Hippocampal formation (tissue), 2 donors: Measurements from ENCODE around the gene OR2L8.

Source experiments
- DNase-seq, 2 donors: peaks; one replicate each; lab custom pipeline; 2025; lab: John Stamatoyannopoulos, UW

OR2L8 gene

GRCh38 chr1:247948558-247948957 lies at the start of gene OR2L8:
TSS of gene OR2L8 (plus strand) at chr1:247948858. CDS start at chr1:247948858, 0 bp downstream.
- no peak for DNase-seq

DNA sequence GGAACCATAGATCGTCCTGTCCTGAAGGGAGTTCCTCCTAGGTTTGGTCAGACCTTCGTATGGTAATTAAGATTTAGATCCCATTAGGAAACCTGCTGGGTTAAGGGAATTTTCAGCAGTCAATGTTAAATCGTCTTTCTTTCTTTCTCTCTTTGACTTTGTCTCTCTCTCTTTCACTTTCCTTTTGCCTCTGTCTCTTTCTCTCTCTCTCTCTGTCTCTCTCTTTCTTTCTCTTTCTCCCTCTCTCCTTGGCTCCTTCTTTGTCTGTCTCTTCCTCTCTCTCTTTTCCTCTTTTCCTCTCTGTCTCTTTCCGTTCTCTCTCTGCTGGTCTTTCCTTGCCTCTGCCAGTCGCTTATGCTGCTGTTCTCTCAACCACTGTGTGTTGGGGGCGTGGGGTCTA lies 44.5 kb upstream of the OR2L8 start:
- DNase-seq = no peak

DNA sequence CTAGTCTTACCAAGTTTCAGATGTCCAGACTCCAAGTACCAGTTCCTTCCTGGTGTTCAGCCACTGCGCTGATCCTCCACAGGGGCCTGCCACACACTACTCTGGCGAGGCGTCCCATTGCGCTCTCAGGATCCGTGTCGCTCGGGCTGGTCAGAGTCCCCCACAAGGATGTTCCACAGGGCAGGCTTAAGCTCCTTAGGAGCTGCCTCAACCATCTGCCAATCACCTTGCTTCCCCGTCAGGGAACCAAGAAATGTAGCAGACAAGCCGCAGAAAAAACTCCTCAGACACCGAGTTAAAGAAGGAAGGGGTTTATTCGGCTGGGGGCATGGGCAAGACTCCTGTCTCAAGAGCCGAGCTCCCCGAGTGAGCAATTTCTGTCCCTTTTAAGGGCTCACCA lies 43.5 kb upstream of the OR2L8 start:
- DNase-seq = no peak

DNA sequence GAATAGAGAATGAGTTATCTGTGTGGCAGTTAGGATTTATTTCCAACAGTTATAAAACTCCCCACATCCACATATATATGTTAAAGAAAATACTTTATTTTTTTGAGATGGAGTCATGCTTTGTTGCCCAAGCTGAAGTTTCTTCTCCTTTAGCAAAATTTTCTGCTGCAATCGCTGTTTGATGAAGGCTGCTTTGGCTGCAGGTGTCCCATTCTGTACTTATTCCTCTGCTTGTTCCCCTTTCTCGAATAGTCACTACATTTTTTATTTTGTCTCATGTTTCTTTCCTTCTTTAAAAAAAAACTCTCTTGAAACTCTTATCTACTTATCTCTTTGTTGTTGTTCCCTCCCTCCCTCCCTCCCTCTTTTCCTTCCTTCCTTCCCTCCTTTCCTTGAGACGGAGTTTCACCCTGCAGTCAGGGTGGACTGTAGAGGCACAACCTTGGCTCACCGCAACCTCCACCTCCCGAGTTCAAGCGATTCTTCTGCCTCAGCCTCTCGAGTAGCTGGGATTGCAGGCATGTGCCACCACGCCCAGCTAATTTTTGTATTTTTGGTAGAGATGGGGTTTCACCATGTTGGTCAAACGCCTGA lies 42.7 kb upstream of the OR2L8 start:
- DNase-seq = no peak

- DNase-seq = no peak
These were observed 42.1 kb upstream of the OR2L8 start for GRCh38 chr1:247906504-247907047.

DNA sequence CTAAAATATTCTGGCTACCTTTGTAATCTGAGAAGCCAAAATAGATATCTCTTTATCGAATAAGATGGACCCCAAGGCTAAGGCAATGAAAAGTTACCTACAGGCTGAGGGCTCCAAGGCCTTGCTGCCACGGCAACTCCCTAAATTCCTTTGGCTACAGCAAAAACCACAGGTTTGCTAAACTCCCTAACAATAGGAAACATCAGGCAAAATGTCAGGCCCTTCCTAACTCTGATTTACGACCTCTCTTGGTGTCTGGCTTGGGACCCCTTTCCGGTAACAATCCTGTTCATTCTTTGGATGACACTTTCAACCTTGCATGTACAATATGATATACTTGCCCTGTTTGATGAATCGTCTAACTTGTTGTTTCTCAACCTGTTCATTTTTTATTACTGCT lies 39.9 kb upstream of the OR2L8 start:
- no peak for DNase-seq

- no peak for DNase-seq
These were observed 34.9 kb upstream of the OR2L8 start for GRCh38 chr1:247913786-247914185.

- no peak for DNase-seq
These were observed 33.6 kb upstream of the OR2L8 start for GRCh38 chr1:247914941-247915662.

DNA sequence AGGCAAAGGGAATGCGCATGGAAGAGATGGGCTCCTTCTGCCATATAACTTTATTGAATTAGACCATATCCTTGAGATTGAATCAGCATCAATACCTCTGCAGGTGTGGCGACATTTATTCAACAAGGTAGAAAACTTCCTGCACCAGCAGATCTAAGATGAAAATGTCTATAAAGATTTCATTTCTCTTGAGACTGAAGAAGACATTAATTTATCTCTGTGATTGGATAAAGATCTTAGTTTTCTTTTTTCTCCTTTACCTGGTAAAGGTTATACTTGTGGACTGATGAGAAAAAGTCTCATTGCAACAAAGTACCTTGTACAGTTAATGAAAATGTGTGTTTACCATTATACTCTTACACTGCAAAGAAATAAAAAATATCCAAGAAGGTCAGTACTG lies 28.7 kb upstream of the OR2L8 start, which contains the start of gene OR2T8:
TSS of gene OR2T8 (plus strand) at position 301 of the 400 bp plus-strand sequence. CDS start 766 bp downstream, outside the sequence.
- no peak for DNase-seq

DNA sequence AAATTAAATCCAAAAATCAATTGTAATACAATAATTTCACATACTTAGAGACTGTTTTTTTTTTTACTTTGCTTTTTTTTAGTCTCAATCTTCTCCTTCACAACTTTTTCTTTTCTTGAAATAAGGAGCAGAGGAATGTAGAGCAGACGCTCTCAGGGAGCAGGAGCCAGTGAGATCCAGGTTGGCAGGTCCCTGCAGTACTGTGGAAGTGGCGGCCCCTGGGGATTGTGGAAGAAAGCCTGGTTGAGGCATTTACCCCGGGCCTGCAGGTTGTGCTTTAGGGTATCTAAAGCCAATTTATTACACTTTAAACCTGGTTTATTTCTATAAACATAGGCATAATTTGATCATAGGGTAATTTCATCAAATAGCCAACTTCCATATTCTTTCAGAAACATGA lies 24.7 kb upstream of the OR2L8 start:
- DNase-seq = no peak

GRCh38 chr1:247924868-247925267 lies 23.8 kb upstream of the OR2L8 start, which contains the start of gene OR2AJ1:
TSS of gene OR2AJ1 (plus strand) at chr1:247924889. CDS start at chr1:247933769, 8,880 bp downstream.
- DNase-seq = no peak

GRCh38 chr1:247933989-247934388 lies 14.7 kb upstream of the OR2L8 start:
- DNase-seq = no peak

DNA sequence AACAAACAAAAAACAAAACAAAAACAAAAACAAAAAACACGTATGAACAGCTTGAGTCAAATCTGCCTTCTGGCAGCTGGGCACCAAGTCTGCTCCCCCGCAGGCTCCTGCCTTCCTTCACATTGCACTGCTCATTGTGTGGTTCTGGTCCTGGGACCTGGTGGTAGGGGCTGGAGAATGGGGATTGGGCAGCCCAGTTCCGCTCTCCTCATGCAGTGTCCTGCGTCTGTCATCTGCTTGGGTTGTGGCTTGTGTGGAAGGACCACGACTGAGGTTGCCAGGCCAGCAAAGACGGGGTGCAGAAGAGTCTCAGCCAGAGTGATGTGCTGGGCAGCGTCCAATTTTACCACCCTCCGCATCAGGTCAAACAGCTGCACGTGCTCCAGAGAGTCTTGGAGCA lies 12.9 kb upstream of the OR2L8 start:
- DNase-seq = no peak

DNA sequence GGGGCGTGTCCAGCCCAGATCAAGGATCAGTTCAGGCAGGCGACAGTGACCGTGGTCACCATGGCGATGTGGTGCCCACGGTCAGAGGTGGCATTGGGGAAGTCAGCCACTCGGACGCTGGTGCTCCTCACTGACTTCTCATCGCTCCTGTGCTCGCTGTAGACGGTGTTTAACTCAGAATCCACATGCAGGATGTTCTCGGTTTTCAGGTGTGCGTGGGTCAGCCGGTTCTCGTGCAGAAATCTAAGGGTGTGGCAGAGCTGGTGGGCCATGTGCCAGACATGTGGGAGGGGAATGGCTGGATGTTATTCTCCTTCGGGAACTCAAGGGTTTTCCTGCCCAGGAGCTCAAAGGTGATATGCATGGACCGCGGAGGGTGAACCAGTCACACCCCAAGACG lies 12.2 kb upstream of the OR2L8 start:
- DNase-seq = no peak

DNA sequence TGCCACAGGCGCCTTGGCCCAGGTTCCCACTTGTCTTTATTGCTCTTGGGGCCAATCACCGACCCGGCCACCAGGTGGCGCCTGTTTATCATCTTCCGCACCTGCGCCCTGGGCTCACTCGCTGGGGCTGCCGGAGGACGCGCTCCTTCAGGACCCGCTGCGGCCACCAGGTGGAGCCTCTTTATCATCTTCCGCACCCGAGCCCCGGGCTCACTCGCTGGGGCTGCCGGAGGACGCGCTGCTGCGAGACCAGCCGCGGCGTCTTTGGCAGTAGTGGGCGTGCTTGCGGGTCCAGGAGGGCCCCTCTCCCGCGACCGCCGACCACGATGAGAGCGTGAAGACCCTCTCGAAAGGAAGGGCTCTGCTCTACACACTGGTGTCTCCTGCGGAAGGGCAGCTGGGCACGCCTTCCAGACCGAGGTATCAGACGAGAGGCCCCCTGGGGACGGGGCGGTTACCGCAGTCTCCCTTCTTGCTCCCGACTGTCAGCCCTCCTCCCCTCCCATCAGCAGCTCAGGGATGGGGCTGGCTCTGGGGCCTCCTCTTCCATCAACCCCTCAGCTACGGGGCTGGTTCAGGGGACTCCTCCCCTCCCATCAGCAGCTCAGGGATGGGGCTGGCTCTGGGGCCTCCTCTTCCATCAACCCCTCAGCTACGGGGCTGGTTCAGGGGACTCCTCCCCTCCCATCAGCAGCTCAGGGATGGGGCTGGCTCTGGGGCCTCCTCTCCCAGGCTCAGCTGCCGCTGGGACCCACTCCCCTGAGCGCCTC lies 11.5 kb upstream of the OR2L8 start:
- peak; percentile 51 to 68 for DNase-seq

DNA sequence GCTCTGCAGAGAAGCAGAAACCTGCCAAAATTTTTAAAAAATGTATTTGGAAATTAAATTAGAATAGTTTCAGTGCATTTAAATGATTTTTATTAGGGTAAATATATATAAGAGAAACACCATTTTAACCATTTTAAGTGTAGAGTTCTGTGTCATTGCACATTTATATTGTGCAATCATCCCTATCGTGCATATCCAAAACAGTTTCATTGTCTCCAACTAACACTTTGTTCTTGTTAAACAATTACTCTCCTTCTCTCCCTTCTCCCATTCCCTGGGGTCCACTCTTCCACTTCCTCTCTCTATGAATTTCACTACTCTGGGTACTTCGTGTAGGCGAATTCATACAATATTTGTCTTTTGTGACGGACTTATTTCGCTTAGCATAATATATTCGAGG lies 6.0 kb upstream of the OR2L8 start:
- no peak for DNase-seq

GRCh38 chr1:247953408-247953807 lies 4.8 kb downstream of the OR2L8 start:
- DNase-seq = no peak

DNA sequence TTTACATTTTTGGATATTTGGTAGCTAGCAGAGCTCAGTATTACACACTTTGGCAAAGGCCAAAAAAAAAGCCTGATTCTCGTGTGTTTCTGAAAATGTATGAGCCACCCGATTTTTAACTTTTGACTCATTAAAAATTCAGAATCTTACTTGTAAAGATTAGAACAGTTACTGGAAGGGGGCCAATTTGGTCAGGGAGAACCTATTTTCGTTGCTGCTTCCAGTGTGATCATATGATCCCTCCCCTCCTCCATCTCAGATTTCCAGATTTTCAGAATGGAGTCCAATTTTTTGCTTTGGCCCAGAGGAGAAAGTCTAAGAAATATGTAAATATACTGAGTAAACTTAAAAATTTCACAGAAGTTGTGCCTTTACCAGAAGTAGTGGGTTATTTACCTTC lies 13.1 kb downstream of the OR2L8 start:
- DNase-seq = no peak

- no peak for DNase-seq
These were observed 14.4 kb downstream of the OR2L8 start for GRCh38 chr1:247962911-247963588.

DNA sequence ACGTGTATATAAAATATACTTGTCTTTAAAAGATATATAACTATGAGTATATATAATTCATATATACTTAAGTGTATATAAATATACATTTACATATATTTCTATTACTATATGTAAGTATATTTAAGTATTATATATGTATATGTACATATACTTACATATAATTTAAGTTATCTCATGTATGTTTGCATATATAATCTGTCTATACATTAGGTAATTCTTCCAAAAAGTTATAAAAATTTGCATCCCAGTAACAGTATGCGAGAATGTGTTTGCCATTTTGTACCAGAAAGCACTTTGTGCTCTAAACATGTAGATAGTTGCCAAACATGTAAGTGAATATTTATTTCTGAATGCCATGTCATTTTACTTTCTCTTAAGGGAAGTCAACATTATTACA lies 16.3 kb downstream of the OR2L8 start, which contains the start of gene OR2AK2:
TSS of gene OR2AK2 (plus strand) at position 301 of the 400 bp plus-strand sequence. CDS start 144 bp downstream, outside the sequence.
- DNase-seq = no peak

- DNase-seq = no peak
These were observed 18.0 kb downstream of the OR2L8 start for GRCh38 chr1:247966532-247967204.
